Measurements from ENCODE around the gene JSRP1. TPM values are rescaled to one million over a fixed set of nuclear protein-coding genes. Genes with fewer than 3 reads are reported as not detected.

JSRP1 gene
- total RNA-seq, 3 donors from 2014 or later, result 0.63 to 0.95 (median 0.89) TPM

GRCh38 chr19:2202366-2202765 is 53.9 kb downstream of the JSRP1 start:
- peaks cover 13% of the 10 kb centered on the region for H3K36me3 Mint-ChIP-seq (ENCODE audit: insufficient read depth)
- DNase-seq (no peak), ATAC-seq (no peak)
- H3K4me3 Mint-ChIP-seq, result no peak overlapping the region
- no peaks in the 10 kb centered on the region for H3K27me3 Mint-ChIP-seq (ENCODE audit: low read depth)
- H3K4me1 Mint-ChIP-seq (ENCODE audit: low read depth), result peaks cover 5% of the 10 kb centered on the region
- no peaks in the 10 kb centered on the region for H3K9me3 Mint-ChIP-seq

Other genes starting within 250 kb of the JSRP1 start
- 10 to 100 TPM; 12.6 to 17.2 (median 14.4) TPM for gene BTBD2, start 240.7 kb downstream of the JSRP1 start, total RNA-seq
- 100 to 1,000 TPM; 122 to 130 (median 128) TPM for gene MKNK2, start 205.2 kb downstream of the JSRP1 start, total RNA-seq
- 100 to 1,000 TPM; 128 to 137 (median 137) TPM for gene MOB3A, start 160.1 kb downstream of the JSRP1 start, total RNA-seq
- gene IZUMO4, start 159.5 kb downstream of the JSRP1 start, total RNA-seq, result 1 to 10 TPM; 3.4 to 4.6 (median 4.2) TPM
- 100 to 1,000 TPM in 2 of 3 donors, 10 to 100 TPM in 1; 91.9 to 109 (median 108) TPM for gene AP3D1, start 104.9 kb downstream of the JSRP1 start, total RNA-seq
- 10 to 100 TPM; 89.3 to 96.0 (median 94.0) TPM for gene DOT1L, start 92.5 kb downstream of the JSRP1 start, total RNA-seq
- 10 to 100 TPM; 69.0 to 92.2 (median 71.4) TPM for gene PLEKHJ1, start 20.1 kb downstream of the JSRP1 start, total RNA-seq
- gene SF3A2, start 19.6 kb downstream of the JSRP1 start, total RNA-seq, result 100 to 1,000 TPM; 174 to 195 (median 179) TPM
- 1 to 10 TPM; 3.9 to 9.4 (median 5.8) TPM for gene AMH, start 7.1 kb downstream of the JSRP1 start, total RNA-seq
- gene PEAK3, start 25.8 kb upstream of the JSRP1 start, total RNA-seq, result under 1 TPM in 1 of 3 donors, not detected in 2; 0.11 TPM
- gene LINGO3, start 51.7 kb upstream of the JSRP1 start, total RNA-seq, result not detected
- gene LSM7, start 72.2 kb upstream of the JSRP1 start, total RNA-seq, result 100 to 1,000 TPM; 275 to 313 (median 307) TPM
- gene SPPL2B, start 72.3 kb upstream of the JSRP1 start, total RNA-seq, result 10 to 100 TPM; 42.1 to 45.3 (median 42.2) TPM
- gene TMPRSS9, start 103.8 kb upstream of the JSRP1 start, total RNA-seq, result not detected
- gene TIMM13, start 171.2 kb upstream of the JSRP1 start, total RNA-seq, result 100 to 1,000 TPM; 273 to 326 (median 286) TPM
- 10 to 100 TPM; 90.9 to 98.3 (median 92.0) TPM for gene LMNB2, start 200.5 kb upstream of the JSRP1 start, total RNA-seq
- gene GADD45B, start 219.7 kb upstream of the JSRP1 start, total RNA-seq, result 10 to 100 TPM; 67.4 to 75.5 (median 72.8) TPM